GM19463 (cell line): ENCODE measurements around the gene CYB5R3.
A peak's percentile ranks its signal among the peaks of the same experiment; 100 is the strongest.

Experiments
- ATAC-seq: cut with Tn5 transposase; IDR thresholded peaks from one replicate; pipeline ENCODE4 v1.9.1; 2021; ENCODE audit warnings: mild to moderate bottlenecking, moderate library complexity; ENCODE audit not compliant: unreplicated experiment

CYB5R3 gene

DNA sequence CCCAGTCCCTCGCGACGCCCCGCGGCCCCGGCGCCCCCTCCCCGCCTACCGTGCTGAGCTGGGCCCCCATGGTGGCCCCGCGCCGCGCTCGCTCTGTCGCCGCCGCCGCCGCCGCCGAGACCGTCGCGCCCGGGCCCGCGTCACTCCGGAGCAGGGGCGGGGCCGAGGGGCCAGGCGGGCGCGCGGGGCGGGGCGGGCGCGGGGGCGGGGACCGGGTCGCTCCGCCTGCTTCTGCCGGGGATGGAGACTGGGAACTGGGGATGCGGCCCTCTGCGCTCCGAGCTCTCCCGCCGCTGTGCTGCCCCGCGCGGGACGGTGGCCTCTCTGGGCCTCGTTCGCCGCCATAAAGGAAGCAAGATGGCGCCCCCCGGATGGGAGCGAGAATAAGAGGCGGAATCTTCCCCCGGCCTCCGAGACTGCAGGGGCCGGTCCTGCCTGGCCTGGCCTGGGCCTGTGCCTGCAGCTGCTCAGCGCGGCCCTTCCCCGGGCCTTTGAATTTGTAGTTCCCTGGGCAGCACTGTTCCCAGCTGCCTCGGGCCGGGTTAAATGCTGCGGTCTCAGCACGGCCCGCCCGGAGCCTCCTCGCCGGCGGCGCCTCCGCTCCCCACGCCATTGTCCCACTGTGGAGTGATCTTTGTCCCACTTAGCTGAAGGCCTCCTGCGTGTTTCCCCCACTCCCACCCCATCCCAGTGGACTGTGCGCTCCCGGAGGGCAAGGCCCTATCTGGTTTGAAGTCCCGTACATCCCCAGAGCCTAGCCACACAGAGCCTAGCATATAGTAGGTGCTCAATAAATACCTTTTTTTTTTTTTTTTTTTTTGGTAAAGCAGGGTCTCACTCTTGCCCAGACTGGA, at the start of gene CYB5R3:
TSS of gene CYB5R3 (minus strand) at position 147 of the 854 bp plus-strand sequence. CDS start at position 70, 77 bp downstream.
- peak; percentile 65 for ATAC-seq

DNA sequence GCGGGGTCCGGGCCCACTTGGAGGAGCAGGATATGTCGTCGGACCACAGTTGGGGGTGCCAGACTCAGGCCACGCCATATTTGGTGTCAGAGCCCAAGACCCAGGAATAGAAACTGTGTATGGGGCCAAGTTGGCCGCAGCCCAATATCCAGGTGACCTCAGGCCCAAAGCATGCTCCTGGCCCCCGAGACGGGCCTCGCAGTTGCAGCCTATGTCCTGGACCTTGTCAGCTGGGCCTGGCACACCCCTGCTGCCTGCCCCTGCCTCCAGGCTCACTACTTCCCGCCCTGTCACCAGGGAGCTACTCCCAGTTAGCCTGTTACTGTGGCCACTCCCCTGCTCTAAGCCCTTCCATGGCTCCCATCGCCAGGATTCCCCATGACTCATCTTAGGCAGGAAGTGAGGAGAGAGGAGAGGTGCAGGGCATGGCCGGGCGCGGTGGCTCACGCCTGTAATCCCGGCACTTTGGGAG, 48.4 kb upstream of the CYB5R3 start:
- no peak for ATAC-seq

DNA sequence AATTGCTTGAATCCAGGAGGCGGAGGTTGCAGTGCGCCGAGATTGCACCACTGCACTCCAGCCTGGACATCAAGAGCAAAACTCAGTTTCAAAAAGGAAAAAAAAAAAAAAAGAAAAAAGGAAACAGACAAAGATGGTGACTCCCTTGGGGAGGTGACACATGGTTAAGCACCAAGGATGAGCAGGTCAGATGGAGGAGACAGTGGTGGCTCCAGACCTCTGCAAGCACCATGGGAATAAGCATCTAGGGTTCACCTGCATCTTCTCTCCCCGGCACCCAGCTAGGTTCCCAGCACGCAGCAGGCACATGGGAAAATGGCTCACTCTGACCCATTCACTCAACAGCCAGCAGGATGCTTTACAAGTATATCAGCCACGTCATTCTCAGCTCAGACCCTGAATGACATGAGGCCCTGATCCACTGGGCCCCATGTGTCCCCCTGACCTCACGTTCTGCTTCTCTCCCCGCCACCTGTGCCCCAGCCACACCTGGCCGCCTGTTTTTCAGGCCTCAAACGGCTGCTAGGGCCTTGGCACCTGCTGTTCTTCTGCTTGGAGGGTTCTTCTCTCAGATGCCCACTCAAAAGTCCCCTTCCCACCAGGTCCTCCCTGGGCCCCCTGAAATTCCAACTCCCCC, 47.3 kb upstream of the CYB5R3 start:
- no peak for ATAC-seq

DNA sequence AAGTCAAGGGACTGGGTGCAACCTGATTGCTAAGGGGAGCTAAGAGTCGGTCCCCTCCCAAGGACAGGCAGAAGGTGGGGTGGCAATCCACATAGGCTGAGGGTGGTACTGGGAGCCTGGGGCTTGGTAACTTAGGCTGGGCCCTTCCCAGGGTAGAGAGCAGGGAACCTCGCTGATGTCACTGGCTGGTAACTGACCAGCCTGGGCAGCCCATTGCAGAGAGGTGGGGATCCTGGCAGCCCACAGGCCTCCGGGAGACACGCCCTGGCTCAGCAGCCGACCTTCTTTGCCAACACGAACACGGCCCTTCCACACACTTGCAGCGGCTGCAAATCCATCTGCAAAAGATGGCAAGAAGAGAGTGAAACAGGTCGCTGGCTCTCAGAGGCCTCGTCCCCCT, 46.1 kb upstream of the CYB5R3 start:
- no peak for ATAC-seq

DNA sequence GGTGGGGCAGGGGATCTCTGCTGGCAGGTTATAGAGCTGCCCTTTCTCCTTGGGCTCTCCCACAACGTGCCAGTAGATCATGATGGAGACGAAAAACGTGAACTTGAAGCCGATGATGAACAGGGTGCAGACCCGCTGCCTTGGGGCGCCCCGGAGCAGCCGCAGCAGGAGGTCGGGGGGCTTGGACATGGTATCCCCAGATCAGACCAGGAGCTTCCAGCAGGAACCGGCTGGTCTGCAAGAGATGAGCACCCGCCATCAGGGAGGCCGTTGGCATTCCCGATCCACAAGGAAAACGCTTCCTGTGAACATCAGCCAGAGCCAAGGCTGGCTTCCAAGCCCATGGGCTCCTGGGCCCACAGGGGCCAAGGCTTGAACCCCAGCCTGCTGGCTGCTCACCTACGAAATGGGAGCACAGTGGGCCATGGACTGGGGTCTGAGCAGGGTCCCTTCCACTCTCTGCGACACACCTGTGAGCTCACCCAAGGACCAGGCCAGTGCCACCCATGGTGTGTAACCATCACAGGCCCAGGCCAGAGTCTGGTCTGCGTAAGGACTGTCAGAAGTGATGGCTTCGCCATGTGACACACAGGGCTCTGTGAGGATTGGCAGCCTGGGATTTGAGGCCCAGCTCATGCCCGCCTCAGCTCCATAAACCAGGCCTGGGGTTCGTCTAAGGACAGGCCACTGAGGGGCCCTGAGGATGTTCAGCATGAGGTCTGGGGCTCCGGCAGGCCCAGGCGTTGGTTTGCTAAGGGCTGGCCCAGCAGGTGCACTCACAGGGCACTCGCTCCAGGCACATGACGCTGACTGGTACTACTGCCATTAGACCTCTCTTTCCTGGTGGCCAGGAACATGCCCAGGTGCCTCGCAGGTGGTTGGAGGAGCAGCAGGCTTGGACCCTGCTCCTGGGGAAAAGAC, 44.8 kb upstream of the CYB5R3 start:
- no peak for ATAC-seq

DNA sequence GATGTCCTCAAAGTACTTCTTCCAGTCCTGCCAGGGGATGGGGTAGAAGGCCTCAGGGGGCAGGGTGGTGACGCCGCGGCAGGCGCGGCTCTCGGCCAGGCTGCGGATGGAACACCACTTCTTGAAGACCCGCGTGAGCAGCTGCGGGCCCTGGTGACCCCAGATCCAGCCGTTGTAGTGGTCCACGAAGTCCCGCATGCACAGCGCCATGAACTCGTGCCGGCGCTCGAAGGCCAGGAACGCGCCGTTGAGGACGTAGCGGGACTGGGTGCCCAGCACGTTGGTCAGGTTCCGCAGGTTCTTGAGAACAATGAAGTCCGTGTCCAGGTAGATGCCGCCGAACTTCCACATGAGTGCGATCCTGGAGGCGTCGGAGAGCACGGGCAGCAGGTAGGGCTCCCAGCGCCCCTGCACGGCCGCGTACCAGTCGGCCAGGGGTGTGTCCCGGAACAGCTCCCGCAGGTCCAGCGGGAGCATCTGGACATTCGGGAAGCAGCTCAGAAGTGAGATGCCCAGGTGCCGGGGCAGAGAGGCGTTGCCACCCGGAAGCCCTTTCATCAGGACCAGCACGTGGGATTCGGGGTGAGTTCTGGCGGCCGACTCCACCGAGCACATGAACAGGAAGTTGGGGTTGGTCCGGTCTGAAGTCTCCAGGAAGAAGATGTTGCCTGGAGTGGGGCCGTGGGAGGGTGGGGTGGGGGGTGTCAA, 44.0 kb upstream of the CYB5R3 start:
- ATAC-seq: no peak

DNA sequence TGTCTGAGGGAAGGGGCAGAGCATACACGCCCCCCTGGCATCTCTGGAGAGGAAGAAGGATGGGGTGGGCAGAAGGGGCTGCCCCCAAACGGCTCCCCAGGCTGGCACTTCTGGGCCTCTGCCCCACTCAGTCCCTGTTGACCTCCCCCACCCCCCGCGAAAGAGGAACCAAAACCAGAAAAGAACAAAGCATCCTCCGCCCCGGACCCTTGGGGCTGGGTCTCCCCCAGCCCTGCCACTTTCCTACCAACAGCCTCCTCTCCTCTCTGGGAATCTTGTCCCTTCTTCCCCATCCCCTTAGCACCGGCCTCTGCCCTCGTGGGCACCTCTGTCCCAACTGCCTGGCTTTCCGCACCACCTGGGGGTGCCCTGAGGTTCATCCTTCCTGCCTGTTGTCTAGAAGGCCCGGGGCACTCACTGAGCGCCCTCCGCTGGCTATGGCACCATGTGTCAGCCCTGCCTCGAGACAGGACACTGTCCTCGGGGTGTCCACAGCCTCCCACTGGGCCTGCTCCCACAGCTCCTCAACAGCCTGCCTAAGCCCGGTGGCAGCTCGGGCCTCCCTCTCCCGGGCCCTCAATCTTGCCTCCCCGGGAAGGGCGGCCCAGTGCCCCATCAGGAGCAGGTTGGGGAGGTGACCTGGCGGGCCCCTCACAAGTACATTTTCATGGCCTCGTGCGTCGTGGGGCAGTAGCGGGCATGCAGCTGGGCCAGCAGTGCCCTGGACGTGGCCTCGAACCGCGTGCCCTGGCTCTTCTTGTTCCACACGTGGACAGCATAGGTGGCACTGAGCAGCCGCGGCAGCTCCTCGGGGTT, 43.3 kb upstream of the CYB5R3 start:
- no peak for ATAC-seq

DNA sequence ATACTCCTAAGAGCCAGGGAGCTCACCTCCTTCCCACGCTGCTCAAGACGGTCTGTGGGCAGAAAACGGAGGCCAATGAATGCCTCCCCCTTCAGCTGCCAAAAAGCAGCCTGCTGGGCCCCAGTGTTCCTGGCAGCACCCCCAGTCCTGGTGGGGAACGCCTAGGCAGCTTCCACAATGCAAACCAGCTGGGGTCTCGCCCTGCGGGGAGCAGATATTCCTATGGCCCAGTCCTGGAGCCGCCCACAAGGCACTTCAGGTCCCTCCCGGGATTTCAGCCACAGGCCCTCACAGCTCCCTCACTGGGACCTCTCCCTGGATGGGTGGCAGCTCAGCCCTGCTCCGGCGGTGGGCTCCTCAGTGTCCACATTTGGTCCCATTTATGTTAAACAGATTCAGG, 42.2 kb upstream of the CYB5R3 start:
- ATAC-seq: no peak

DNA sequence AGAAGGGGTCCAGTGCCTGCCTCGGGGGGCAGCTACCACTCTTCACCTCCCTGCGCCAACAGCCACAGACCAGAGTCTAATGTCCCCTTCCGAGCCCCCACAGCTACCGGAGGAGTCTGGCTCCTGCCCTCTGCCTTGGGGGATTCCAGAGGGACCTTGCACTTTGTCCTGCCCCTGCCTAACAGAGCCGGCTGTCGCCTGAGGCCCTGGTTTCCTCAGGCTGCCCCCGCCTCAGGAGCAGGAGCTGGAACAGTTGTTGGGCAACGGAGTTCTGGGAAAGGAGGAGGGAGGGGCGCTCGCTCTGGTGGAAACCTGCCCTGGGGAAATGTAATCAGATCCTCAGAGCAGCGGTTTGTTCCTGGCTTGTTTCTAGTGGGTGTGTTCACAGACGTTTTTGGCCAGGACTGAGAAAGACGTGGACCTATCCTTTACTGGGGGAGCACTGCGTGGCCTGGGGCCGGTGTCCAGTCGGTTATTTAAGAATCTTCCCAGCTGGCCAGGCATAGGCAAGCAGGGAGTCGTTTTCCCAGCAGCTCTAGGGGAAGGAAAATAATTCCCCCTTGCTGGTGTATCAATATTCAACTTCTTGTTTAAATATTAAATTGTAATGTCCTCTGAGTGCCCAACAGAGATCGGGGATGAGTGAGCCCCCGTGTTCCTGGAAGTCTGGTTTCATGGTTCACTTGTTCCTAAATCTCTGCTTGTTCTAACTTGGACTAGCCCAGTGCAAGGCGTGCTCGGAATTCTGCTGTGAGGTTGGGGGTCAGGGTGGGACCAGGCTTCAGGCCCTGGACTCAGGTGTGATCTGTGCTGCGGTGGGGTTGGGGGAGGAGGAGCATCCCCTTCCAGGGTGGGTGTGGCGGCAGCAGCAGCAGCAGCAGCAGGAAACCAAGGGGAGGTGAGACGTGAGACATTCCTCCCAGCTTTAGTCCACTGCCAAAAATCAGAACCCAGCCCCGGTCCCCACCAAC, 39.3 kb upstream of the CYB5R3 start:
- ATAC-seq: no peak

DNA sequence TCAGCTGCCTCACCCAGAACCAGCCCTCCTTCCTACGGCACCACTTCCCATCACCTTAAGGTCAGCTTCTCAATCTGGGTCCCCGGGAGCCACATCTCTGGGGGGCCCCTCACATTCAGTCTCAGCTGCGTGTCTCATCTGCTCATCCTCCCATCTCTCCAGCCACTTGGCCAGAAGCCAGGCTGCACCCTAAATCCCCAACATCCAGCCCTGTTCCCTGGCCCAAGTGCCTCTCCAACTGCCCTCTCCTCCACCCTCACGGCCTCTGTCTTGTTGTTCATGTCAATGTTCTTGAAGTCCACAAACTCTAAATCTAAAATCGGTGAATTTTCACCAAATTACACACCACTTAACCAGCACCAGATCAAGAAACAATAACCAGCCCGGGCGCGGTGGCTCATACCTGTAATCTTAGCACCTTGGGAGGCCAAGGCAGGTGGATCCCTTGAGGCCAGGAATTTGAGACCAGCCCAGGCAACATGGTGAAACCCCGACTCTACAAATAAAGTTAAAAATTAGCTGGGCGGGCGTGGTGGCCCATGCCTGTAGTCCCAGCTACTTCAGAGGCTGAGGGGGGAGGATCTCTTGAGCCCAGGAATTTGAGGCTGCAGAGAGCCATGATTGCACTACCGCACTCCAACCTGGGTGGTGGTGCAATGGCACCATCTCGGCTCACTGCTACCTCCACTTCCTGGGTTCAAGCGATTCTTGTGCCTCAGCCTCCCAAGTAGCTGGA, 37.7 kb upstream of the CYB5R3 start:
- ATAC-seq: no peak

DNA sequence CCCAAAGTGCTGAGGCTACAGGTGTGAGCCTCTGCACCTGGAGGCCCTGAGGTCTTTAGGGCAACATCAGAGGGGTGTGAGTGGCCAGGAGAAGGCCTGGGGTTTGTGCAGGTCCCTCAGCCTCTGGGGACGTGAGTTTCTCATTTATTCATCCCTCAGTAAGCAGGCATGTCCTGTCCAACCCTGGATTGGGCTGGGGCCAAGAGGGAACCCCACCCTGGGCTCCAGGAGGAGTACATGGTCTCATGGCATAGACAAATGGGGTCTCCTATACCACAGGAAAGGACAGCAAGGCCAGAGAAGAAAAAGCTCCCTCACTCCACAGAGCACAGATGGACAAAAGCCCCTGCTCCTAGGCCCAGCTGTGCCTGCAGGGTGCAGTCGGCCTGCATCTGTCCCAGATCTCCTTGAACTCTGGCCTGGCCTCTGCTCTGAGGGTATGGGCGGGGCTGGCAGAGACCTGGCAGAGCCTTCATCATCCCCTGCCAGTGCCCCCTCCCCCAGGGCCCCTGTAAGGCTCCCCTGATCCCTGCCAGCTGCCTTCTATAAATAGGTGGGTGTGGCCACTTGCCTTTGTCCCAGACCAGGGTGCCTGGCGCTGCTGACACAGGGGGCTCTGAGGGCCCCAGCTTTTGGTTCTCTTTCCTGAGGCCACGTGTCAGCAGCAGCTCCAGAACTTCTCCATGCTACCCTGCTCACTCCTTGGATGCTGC, 36.9 kb upstream of the CYB5R3 start:
- ATAC-seq: no peak

DNA sequence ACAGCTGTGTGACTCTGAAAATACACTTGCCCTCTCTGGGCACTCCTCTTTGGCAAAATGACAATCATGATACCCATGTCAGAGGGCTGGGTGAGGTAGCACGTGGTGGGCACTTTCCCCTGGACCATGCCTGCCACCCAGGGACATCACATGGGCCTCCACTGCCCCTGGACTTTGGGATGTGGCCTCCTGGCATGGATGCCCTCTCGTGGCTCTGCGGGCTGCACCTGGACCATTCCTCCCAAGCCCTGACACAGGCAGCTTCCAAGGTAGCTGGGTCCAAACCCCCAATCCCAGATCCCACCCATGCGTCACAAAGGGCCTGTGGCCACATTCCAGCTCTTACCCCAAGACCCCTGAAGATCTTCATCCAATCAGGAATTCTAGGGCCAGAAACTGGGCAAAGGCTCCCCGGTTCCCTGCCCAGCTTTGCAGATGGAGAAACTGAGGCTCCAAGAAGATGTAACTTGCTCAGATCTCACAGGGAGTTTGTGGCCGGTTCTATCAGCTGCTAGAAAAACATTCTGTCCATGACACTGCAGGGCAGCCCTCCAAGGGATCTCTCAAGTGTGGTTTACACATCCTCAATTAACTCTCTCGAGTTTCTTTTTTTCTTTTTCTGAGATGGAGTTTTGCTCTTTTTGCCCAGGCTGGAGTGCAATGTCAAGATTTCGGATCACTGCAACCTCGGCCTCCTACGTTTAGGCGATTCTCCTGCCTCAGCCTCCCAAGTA, 35.4 kb upstream of the CYB5R3 start:
- ATAC-seq: no peak

DNA sequence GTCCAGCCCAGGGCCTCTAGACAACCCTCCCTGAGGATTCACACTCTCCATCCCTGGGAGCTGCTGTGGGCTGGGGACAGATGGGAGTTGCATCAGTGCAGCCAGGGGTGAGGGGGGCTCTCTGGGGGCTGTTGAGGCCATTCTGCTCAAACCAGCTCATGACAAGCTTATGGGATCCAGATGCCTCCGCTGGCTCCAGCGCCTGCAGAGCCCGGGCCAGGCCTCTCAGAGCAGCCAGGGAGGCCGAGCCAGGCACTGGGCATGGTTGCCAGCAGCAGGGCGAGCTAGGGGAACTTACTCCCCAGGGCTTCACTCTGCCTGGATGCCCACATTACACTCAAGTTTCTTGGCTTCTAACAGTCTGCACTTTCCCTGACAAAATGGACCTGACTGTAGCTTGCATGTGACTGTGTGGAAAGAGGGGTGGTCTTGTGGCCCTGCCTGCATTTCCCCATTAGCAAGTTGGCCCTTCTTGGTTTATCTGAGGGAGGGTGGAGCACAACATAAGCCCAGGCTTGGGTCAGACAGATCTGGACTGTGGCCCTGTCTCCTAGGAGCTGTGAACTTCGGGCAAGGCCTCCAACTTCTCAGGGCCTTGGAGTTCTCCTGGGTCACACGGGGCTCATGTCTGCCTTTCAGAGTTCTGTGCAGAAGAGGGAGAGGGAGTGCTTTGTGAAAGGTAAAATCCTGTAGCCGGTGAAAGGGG, 34.5 kb upstream of the CYB5R3 start:
- no peak for ATAC-seq

DNA sequence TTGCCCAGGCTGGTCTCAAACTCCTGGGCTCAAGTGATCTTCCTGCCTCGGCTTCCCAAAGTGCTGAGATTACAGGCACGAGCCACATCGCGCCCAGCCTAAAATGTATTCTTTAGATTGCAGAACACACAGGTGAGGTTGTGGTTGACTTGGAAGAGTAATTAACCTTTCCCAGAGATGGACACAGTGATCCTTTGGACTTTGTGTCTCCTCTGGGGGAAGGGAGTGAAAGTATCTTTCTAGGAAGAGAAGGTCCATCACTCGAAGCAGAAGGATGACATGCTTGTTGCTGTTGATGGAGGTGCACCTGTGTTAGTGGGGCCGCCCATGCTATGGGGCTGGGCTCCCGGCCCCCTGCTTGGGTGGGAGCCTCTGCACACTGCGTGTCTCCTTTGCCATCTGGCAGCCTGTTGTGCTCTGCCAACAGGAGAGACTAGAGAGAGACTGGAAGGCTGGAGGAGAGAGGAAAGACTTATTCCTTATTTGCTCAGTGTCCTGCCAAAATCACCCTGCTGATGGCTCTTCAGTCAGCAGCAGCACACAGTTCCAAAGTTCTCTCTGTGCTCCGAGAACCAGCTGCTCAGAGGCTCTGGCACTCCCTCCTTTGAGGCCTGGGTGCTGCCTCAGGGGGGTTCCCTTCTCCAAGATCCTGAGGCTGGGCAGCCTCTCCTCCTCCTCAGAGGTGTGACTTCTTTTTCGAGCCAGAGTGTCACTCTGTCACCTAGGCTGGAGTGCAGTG, 33.1 kb upstream of the CYB5R3 start:
- no peak for ATAC-seq

DNA sequence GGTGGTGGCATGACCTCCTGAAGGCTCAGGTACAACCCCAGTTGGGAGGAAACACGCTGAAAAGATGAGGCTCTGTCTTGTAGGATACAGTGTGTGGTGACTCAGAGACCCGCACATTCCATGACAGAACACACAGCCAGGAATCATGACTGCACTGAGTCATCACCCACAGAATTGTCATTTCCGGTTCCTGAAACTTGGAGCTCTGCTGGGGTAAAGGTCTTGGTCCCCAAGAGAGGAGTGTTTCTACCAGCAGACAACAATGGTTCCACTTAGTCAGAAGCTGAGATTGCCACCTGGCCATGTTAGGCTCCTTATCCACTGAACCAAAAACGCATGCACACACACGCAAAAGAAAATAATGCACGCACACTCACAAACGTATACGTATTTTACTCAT, 31.5 kb upstream of the CYB5R3 start:
- ATAC-seq: no peak
